HCT116 (cell line): Measurements from ENCODE around the gene USP32.
"Not testable (repeated sequence)": the region's sequence is repeated elsewhere in the genome, so short reads cannot be mapped to it uniquely, and the experiment has no call there.

Source experiments
- CEBPB ChIP-seq: IDR thresholded peaks from 2 replicates; pipeline ENCODE4 v1.6.1; 2012; ENCODE audit warnings: low read depth
- EZH2 ChIP-seq: fragments of 200-600 bp; sonication (generic); IDR thresholded peaks from 2 replicates; pipeline ENCODE4 v1.6.1; 2017; ENCODE audit warnings: antibody characterized with exemption, mixed run types
- EZH2phosphoT487 ChIP-seq: fragments of 200-600 bp; IDR thresholded peaks from 2 replicates; pipeline ENCODE4 v1.6.1; 2018; ENCODE audit warnings: antibody characterized with exemption, borderline replicate concordance
- POLR2A ChIP-seq: IDR thresholded peaks from 2 replicates; pipeline ENCODE4 v1.7.0; 2011; ENCODE audit warnings: borderline replicate concordance; ENCODE audit not compliant: insufficient read depth, insufficient read length; ENCODE audit errors: extremely low read depth
- POLR2AphosphoS5 ChIP-seq: IDR thresholded peaks from 2 replicates; pipeline ENCODE4 v1.6.1; 2011; ENCODE audit warnings: mild to moderate bottlenecking, low read depth, low read length, moderate library complexity
- RAD21 ChIP-seq: IDR thresholded peaks from 2 replicates; pipeline ENCODE4 v1.6.1; 2012; ENCODE audit warnings: low read depth, mild to moderate bottlenecking
- SRF ChIP-seq: IDR thresholded peaks from 2 replicates; pipeline ENCODE4 v1.6.1; 2012; ENCODE audit warnings: low read depth
- YY1 ChIP-seq: IDR thresholded peaks from 2 replicates; pipeline ENCODE4 v1.6.1; 2011; ENCODE audit warnings: low read length, low read depth, moderate library complexity, mild to moderate bottlenecking; ENCODE audit not compliant: insufficient replicate concordance; ENCODE audit errors: extremely low read depth
- ZFX ChIP-seq: fragments of 450-650 bp; IDR thresholded peaks from 2 replicates; pipeline ENCODE4 v1.6.1; 2017
- TF ChIP-seq, protein P1 (sequence below), 3 experiments: fragments of 200-600 bp in 1 of 3; sonication (generic) in 1 of 3; IDR thresholded peaks in 2 of 3; conservative IDR thresholded peaks in 1 of 3; 2 replicates each; pipeline ENCODE4 v1.5.1; 2012 to 2017; ENCODE audit warnings: low read depth in 2 of 3, low read length in 2 of 3, antibody characterized with exemption in 1 of 3, borderline replicate concordance in 1 of 3, control low read depth in 1 of 3, mild to moderate bottlenecking in 1 of 3, mixed read lengths in 1 of 3, mixed run types in 1 of 3, moderate library complexity in 1 of 3; ENCODE audit not compliant: insufficient read depth in 1 of 3
- TF ChIP-seq, protein P2 (sequence below): IDR thresholded peaks from 2 replicates; pipeline ENCODE4 v1.6.1; 2012
- TF ChIP-seq, protein P3 (sequence below): IDR thresholded peaks from 2 replicates; pipeline ENCODE4 v1.6.1; 2012; ENCODE audit warnings: low read depth

DNA sequence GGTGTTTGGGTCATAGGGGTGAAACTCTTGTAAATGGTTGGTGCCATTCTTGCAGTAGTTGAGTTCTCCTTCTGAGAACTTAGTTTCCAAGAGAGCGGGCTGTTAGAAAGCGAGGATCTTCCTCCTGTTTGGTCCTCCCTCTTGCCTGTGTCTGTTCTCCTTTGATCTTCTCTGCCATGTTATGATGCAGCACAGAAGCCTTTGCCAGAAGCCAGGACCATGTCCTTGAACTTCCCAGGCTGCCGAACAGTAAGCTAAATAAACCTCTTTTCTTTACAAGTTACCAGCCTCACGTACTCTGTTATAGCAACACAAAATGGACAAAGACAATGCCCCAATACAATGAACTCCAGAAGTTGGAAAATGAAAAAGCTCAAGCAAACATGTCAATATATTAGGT is 201.9 kb downstream of the USP32 start:
- TF ChIP-seq, protein P1, sequence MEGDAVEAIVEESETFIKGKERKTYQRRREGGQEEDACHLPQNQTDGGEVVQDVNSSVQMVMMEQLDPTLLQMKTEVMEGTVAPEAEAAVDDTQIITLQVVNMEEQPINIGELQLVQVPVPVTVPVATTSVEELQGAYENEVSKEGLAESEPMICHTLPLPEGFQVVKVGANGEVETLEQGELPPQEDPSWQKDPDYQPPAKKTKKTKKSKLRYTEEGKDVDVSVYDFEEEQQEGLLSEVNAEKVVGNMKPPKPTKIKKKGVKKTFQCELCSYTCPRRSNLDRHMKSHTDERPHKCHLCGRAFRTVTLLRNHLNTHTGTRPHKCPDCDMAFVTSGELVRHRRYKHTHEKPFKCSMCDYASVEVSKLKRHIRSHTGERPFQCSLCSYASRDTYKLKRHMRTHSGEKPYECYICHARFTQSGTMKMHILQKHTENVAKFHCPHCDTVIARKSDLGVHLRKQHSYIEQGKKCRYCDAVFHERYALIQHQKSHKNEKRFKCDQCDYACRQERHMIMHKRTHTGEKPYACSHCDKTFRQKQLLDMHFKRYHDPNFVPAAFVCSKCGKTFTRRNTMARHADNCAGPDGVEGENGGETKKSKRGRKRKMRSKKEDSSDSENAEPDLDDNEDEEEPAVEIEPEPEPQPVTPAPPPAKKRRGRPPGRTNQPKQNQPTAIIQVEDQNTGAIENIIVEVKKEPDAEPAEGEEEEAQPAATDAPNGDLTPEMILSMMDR (IDR thresholded peaks at IDR 0.05 in 2 of 3, conservative IDR thresholded peaks at IDR 0.05 in 1 of 3; ENCODE audit: borderline replicate concordance in 1 of 3, insufficient read depth in 1 of 3, low read depth in 2 of 3, low read length in 2 of 3), result not testable (repeated sequence)
- not testable (repeated sequence) for TF ChIP-seq YY1, POLR2AphosphoS5, SRF, RAD21, CEBPB, POLR2A, EZH2phosphoT487, EZH2, ZFX
- TF ChIP-seq, protein P2, sequence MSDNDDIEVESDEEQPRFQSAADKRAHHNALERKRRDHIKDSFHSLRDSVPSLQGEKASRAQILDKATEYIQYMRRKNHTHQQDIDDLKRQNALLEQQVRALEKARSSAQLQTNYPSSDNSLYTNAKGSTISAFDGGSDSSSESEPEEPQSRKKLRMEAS, result not testable (repeated sequence)
- TF ChIP-seq, protein P3, sequence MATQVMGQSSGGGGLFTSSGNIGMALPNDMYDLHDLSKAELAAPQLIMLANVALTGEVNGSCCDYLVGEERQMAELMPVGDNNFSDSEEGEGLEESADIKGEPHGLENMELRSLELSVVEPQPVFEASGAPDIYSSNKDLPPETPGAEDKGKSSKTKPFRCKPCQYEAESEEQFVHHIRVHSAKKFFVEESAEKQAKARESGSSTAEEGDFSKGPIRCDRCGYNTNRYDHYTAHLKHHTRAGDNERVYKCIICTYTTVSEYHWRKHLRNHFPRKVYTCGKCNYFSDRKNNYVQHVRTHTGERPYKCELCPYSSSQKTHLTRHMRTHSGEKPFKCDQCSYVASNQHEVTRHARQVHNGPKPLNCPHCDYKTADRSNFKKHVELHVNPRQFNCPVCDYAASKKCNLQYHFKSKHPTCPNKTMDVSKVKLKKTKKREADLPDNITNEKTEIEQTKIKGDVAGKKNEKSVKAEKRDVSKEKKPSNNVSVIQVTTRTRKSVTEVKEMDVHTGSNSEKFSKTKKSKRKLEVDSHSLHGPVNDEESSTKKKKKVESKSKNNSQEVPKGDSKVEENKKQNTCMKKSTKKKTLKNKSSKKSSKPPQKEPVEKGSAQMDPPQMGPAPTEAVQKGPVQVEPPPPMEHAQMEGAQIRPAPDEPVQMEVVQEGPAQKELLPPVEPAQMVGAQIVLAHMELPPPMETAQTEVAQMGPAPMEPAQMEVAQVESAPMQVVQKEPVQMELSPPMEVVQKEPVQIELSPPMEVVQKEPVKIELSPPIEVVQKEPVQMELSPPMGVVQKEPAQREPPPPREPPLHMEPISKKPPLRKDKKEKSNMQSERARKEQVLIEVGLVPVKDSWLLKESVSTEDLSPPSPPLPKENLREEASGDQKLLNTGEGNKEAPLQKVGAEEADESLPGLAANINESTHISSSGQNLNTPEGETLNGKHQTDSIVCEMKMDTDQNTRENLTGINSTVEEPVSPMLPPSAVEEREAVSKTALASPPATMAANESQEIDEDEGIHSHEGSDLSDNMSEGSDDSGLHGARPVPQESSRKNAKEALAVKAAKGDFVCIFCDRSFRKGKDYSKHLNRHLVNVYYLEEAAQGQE, result not testable (repeated sequence)
